Measurements from ENCODE around the gene TFF1.

Gene TFF1

DNA sequence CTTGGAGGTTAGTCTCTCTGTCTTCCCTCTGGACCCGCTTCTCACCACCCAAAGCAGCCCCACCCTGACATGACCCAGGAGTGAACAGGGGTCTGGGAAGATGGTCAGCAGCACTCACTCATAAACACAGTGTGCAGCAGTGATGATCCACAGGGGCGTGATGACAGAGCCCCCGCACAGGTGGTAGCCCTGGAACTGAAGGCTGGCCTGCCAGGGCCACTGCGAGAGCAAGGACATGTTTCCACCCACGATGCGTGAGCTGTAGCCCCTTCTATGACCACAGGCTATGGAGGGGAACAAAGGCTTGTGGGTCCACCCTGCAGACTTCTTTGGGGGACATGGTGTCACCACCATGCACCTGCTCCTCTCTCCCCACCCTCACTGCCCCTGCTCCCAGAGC lies 16.6 kb upstream of the TFF1 start:
- no peaks in the 10 kb centered on the region for H4K20me1 ChIP-seq
- peaks cover 0 to 10% (median 0%) of the 10 kb centered on the region in 11 experiments; a peak in 4 of 22 replicates for H3K36me3 ChIP-seq
- H3K4me1 ChIP-seq, result peaks cover 65 to 82% (median 73%) of the 10 kb centered on the region in 10 experiments
- TF ChIP-seq Cebpa-rat (IDR thresholded peaks at IDR 0.05), result no peak
- H3K4me2 ChIP-seq, result peak overlapping the region; percentile 8 to 82 (median 67); a peak in 15 of 22 replicates
- H3K27ac ChIP-seq, result no peak overlapping the region
- H3K4me3 ChIP-seq, result no peak overlapping the region
- H3K9me3 ChIP-seq (replicated peaks in 1 of 11), result peaks cover 14 to 28% (median 26%) of the 10 kb centered on the region in 11 experiments
- no peaks in the 10 kb centered on the region for H3K27me3 ChIP-seq
- no peak overlapping the region for H3K9ac ChIP-seq

DNA sequence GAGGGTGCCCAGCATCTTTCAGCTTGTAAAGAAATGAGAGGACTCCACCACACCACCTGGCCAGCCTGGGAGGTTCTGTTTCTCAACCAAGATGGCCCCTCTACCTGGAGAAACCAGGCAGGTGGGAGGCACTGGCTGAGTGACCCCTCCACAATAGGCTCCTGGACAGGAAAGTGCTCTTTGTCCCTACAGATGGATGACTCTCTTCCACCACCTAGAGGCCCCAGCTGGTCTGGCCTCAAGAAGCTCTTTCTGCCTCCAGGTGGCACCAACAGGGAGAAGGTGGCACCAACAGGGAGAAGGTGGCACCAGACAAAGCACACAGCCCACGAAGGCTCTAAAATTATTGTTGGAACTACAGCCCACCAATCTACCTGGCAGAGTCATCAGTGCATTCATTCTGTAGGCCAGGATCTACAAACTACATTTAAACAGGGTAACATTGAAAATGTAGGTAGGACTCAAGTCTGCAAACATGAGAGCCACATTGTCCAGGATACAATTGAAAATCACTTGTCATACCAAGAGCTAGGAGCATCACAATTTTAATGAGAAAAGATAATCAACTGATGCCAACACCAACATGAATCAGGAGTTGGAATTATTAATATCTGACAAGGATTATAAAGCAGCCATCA lies 15.1 kb upstream of the TFF1 start:
- Histone ChIP-seq H3K9ac (no peak overlapping the region), H3K27me3 (no peaks in the 10 kb centered on the region)

DNA sequence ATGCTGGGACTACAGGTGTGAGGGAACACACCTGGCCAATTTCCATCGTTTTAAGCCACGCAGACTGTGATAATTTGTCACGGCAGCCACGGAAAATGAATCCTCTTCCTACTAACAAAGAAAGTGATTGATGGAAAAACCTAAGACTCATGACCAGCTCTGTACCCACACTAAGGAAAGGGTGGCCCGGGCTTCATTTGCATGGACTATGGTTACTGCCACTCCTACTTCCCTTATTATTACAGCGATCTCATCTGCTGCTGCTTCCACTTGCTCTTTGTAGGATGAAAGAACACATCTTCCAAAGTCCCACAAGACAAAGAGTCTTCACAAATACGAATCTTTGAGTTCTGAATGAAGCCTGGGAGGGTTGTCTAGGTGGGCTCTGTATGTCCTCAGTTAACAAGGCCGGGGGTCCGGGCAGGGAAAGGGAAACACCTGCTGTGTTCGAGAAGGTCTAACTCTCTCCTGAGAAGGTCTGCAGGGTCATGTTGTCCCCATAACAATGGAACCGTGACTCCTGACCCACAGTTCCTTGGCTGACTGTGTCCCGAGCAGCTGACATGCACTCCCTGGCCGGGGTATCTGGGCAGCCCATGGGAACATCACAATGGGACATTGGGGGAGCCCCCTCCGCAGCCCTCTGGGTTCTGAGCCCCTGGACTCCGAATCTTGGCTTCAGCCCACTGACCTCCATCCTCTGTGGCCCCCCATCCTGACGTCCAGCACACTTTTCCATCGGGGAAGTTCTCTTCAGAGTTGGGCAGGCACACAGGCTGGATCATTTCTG lies 13.3 kb upstream of the TFF1 start:
- no peak overlapping the region for H3K27ac ChIP-seq
- H3K4me3 ChIP-seq, result no peak overlapping the region
- H3K4me1 ChIP-seq, result peaks cover 35 to 54% (median 43%) of the 10 kb centered on the region in 10 experiments
- peaks cover 14 to 28% (median 26%) of the 10 kb centered on the region in 11 experiments for H3K9me3 ChIP-seq (replicated peaks in 1 of 11)
- peaks cover 0 to 10% (median 0%) of the 10 kb centered on the region in 11 experiments; a peak in 4 of 22 replicates for H3K36me3 ChIP-seq
- H3K9ac ChIP-seq, result no peak overlapping the region
- peak overlapping the region; percentile 41 to 84 (median 63) for H3K4me2 ChIP-seq
- H3K27me3 ChIP-seq, result no peaks in the 10 kb centered on the region
- no peaks in the 10 kb centered on the region for H4K20me1 ChIP-seq
- TF ChIP-seq Cebpa-rat (IDR thresholded peaks at IDR 0.05), result no peak

More for the DNA sequence above, 15.1 kb upstream of the TFF1 start:
- H4K20me1 ChIP-seq, result no peaks in the 10 kb centered on the region
- peaks cover 14 to 28% (median 26%) of the 10 kb centered on the region in 11 experiments for H3K9me3 ChIP-seq (replicated peaks in 1 of 11)
- TF ChIP-seq Cebpa-rat (IDR thresholded peaks at IDR 0.05), result no peak
- no peak overlapping the region for H3K4me3 ChIP-seq
- peaks cover 51 to 69% (median 60%) of the 10 kb centered on the region in 10 experiments for H3K4me1 ChIP-seq
- no peak overlapping the region for H3K4me2 ChIP-seq
- H3K27ac ChIP-seq, result no peak overlapping the region
- peaks cover 0 to 10% (median 0%) of the 10 kb centered on the region in 11 experiments; a peak in 4 of 22 replicates for H3K36me3 ChIP-seq

DNA sequence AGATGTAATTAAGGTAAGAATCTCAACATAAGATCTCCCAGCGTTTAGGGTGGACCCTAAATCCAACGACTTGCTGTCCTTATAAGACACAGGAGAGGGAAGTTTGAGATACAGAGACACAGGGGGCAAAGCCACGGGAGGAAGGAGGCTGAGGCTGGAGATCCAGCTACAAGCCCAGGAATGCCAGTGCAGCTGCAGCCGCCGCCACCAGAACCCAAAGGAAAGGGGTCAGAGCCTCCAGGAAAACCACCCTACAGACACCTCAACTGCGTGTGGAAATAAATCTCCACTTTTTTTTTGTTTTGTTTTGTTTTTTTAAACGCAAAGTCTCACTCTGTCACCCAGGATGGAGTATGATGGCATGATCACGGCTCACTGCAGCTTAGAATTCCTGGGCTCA lies 12.1 kb upstream of the TFF1 start:
- H3K36me3 ChIP-seq, result peaks cover 0 to 10% (median 0%) of the 10 kb centered on the region in 11 experiments; a peak in 4 of 22 replicates
- H4K20me1 ChIP-seq, result no peaks in the 10 kb centered on the region
- TF ChIP-seq Cebpa-rat (IDR thresholded peaks at IDR 0.05), result no peak
- H3K27ac ChIP-seq, result no peak overlapping the region
- H3K4me3 ChIP-seq, result no peak overlapping the region
- no peaks in the 10 kb centered on the region for H3K27me3 ChIP-seq
- no peak overlapping the region for H3K9ac ChIP-seq
- H3K4me1 ChIP-seq, result peaks cover 33 to 53% (median 42%) of the 10 kb centered on the region in 10 experiments
- H3K4me2 ChIP-seq, result peak overlapping the region in 3 of 11 experiments; percentile 6 to 24 (median 15); a peak in 4 of 22 replicates
- peaks cover 14 to 28% (median 26%) of the 10 kb centered on the region in 11 experiments for H3K9me3 ChIP-seq (replicated peaks in 1 of 11)

DNA sequence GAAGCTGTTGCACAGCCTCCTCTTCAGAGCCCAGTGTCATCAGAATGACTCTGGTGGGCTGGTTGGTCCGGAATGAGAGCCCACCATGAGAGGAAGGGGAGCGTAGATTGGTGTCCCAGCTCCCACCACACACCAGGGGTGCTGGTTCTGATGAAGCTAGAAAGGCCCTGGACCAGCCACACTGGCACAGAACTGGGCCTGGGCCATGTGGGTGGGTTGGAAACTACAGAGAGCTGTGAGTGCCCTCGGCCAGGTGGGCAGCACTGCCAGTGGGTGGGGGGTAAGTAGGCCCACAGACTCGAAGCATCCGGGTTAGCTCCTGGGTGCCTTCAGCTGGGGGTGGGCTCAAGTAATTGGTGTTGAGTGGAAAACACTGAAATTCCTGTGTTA lies 11.6 kb upstream of the TFF1 start:
- no peaks in the 10 kb centered on the region; a peak in 1 of 22 replicates for H3K27me3 ChIP-seq
- peaks cover 0 to 10% (median 0%) of the 10 kb centered on the region in 11 experiments; a peak in 4 of 22 replicates for H3K36me3 ChIP-seq
- H3K4me1 ChIP-seq, result peaks cover 33 to 53% (median 42%) of the 10 kb centered on the region in 10 experiments
- H3K9ac ChIP-seq, result no peak overlapping the region
- H3K27ac ChIP-seq, result no peak overlapping the region
- H3K4me2 ChIP-seq, result no peak overlapping the region; a peak in 1 of 22 replicates
- H3K9me3 ChIP-seq (replicated peaks in 1 of 11), result peaks cover 14 to 25% (median 21%) of the 10 kb centered on the region in 11 experiments
- no peak for TF ChIP-seq Cebpa-rat (IDR thresholded peaks at IDR 0.05)
- H3K4me3 ChIP-seq, result no peak overlapping the region
- no peaks in the 10 kb centered on the region for H4K20me1 ChIP-seq

DNA sequence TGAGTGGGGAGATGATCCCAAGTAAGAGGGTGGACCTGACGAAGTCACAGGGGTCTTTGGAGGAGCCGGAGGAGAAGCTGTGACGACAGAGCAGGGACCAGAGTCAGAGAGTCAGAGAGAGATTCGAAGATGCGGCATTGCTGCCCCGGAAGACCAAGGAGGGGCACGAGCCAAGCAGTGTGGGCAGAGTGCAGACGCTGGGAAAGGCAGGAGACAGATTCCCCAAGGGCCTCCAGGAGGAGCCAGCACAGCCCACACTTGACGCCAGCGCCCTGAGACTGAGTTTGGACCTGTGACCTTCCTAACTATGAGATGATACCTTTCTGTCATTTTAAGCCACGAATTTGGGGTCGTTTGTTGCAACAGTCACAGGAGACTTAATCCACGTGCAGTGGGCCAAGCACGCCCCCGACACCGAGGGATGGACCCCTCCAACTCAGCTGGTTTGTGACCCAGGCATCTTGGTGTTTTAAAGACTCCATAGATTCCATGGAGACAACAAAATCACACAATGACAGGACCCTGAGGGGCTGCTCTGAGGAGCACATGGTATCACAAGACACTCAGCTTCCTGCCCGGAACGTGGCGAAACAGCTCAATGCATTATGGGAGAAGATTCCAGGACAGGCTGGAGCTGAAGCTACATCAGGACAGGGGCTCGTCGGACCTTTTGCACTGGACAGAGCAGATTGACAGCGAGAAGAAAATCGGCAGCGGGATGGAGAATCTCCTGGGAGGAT lies 11.0 kb upstream of the TFF1 start:
- H3K9me3 ChIP-seq (replicated peaks in 1 of 11), result peaks cover 14 to 20% (median 16%) of the 10 kb centered on the region in 11 experiments
- H4K20me1 ChIP-seq, result no peaks in the 10 kb centered on the region
- no peak overlapping the region for H3K4me3 ChIP-seq
- peaks cover 31 to 53% (median 42%) of the 10 kb centered on the region in 10 experiments for H3K4me1 ChIP-seq
- no peak overlapping the region for H3K9ac ChIP-seq
- peaks cover 0 to 10% (median 0%) of the 10 kb centered on the region in 11 experiments; a peak in 4 of 22 replicates for H3K36me3 ChIP-seq
- no peak overlapping the region for H3K27ac ChIP-seq
- peaks cover 0 to 3% (median 0%) of the 10 kb centered on the region in 11 experiments; a peak in 1 of 22 replicates for H3K27me3 ChIP-seq
- H3K4me2 ChIP-seq, result no peak overlapping the region
- TF ChIP-seq Cebpa-rat (IDR thresholded peaks at IDR 0.05), result no peak

DNA sequence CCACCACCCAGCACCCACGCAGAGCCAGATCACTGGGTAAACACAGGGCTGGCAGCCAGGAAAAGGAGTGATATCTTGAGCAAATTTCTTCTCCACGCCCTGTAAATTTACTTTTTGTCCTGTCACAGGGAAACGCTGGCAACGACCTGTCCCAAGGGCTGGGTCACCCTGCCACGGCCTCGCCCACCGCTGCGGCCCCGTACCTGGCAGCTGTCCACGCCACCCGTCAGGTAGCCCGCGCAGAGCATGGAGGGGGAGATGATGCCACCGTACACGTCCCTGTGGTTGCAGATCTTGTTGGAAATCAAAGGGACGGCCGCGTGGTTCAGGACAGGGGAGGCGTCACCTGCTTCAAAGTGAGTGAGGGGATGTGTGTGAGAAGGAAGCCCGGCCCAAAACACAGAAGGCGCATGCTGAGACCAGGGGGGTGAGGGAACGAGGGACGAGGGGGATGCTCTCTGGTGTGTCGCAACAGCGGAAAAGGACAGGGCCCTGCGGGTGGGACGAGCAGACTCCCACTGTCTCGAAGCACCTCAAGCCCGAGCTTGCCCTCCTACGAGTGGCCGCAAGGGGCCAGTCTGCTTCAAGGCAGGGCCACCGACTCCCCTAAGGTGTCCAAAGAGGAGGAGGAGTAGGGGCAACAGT lies 10.1 kb upstream of the TFF1 start:
- 0 out of 22 replicates have a peak, but pooled peaks of 1 of the 11 experiments have one; percentile 19 for TF ChIP-seq Cebpa-rat (IDR thresholded peaks at IDR 0.05)
- Histone ChIP-seq H3K9me3 (replicated peaks in 1 of 11) (peaks cover 4 to 10% (median 6%) of the 10 kb centered on the region in 11 experiments; a peak in 21 of 22 replicates), H3K36me3 (peaks cover 0 to 1% (median 0%) of the 10 kb centered on the region in 11 experiments; a peak in 2 of 22 replicates), H3K4me2 (no peak overlapping the region), H3K27me3 (peaks cover 0 to 3% (median 0%) of the 10 kb centered on the region in 11 experiments; a peak in 1 of 22 replicates), H3K9ac (no peak overlapping the region), H3K4me1 (peaks cover 30 to 63% (median 50%) of the 10 kb centered on the region in 10 experiments), H3K4me3 (no peak overlapping the region), H3K27ac (no peak overlapping the region), H4K20me1 (no peaks in the 10 kb centered on the region)

DNA sequence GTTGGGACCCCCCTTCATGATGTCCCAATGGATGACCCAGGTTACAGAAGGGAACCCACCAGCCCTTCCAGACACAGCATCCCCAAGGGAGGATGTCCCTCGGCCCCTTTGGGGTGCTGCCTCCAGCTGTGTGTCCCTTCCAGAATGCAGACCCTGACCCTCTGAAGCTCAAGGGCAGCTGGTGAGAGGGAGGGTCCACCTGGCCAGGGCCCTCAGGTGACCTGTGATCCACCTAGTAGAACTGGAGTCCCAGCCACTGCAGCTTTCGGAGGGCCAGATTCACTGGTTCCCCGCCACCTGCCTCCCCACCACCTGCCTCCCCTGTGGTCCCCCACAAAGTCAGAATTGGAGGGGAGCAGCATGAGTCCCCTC lies 9.6 kb upstream of the TFF1 start:
- H3K4me2 ChIP-seq, result no peak overlapping the region; a peak in 1 of 22 replicates
- no peak for TF ChIP-seq Cebpa-rat (IDR thresholded peaks at IDR 0.05)
- peaks cover 0 to 5% (median 1%) of the 10 kb centered on the region in 11 experiments; a peak in 10 of 22 replicates for H3K9me3 ChIP-seq (replicated peaks in 1 of 11)
- no peaks in the 10 kb centered on the region for H4K20me1 ChIP-seq
- H3K4me3 ChIP-seq, result no peak overlapping the region
- H3K4me1 ChIP-seq, result peaks cover 30 to 68% (median 55%) of the 10 kb centered on the region in 10 experiments
- H3K9ac ChIP-seq, result no peak overlapping the region
- H3K27ac ChIP-seq, result no peak overlapping the region
- H3K36me3 ChIP-seq, result no peaks in the 10 kb centered on the region
- H3K27me3 ChIP-seq, result peaks cover 0 to 3% (median 0%) of the 10 kb centered on the region in 11 experiments; a peak in 1 of 22 replicates
